Measurements from ENCODE around the gene KCNK7.

The KCNK7 gene

DNA sequence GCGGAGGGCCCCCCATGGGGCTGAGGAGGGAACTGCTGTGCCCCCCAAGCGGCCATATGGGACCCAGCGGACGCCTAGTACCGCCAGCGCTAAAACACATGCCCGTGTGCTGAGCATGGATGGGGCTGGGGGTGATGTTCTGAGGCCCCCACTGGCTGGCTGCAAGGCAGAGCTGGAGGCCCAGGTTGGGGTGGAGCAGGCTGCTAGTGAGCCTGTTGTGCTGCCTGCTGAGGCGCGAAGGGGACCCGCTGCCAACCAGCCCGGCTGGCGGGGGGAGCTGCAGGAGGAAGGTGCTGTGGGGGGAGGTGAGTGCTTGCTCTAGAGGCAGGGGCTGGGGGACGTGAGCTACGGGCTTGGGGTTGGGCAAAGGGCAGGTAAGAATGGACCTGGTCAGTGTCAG lies 23.2 kb upstream of the KCNK7 start:
- Histone ChIP-seq H3K27me3 (no peaks in the 10 kb centered on the region), H3K9me3 (no peaks in the 10 kb centered on the region), H3K4me1 (no peaks in the 10 kb centered on the region), H3K36me3 (no peaks in the 10 kb centered on the region; the same call in 1 of the 2 replicates), H3K4me3 (ENCODE audit: low read depth, low read length) (no peak overlapping the region)
- no peak for TF ChIP-seq CTCF (IDR thresholded peaks at IDR 0.05; ENCODE audit: low read depth, low read length)
- no peak for DNase-seq

GRCh38 chr11:65617990-65618751 lies 22.6 kb upstream of the KCNK7 start:
- Histone ChIP-seq H3K36me3 (no peaks in the 10 kb centered on the region; the same call in 1 of the 2 replicates), H3K9me3 (no peaks in the 10 kb centered on the region), H3K4me3 (ENCODE audit: low read depth, low read length) (no peak overlapping the region), H3K4me1 (no peaks in the 10 kb centered on the region), H3K27me3 (no peaks in the 10 kb centered on the region)
- DNase-seq, result no peak
- no peak for TF ChIP-seq CTCF (IDR thresholded peaks at IDR 0.05; ENCODE audit: low read depth, low read length)

GRCh38 chr11:65617136-65617850 lies 21.7 kb upstream of the KCNK7 start:
- H3K4me3 ChIP-seq (ENCODE audit: low read depth, low read length), result no peak overlapping the region
- no peaks in the 10 kb centered on the region; the same call in 1 of the 2 replicates for H3K36me3 ChIP-seq
- no peaks in the 10 kb centered on the region for H3K9me3 ChIP-seq
- H3K27me3 ChIP-seq, result no peaks in the 10 kb centered on the region
- no peak for DNase-seq
- no peak for TF ChIP-seq CTCF (IDR thresholded peaks at IDR 0.05; ENCODE audit: low read depth, low read length)
- no peaks in the 10 kb centered on the region for H3K4me1 ChIP-seq

DNA sequence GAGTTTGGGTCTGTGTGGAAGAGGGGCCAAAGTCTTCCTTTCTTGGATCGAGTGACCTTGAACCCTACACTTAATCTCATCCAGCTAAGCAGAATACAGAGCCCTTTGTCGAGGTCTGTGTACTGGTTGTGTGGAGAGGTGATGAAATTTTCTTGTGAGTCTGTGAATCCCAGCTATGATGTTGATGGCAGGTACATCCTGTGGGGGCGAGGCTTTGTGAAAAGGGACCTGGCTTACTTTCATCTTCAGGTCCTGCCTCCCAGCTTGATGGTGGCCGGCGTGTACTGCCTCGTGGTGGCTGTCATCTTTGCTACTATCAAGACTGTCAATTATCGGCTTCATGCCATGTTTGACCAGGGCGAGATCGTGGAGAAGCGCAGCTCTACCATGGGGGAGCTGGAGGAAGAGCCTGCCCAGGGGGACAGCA lies 21.0 kb upstream of the KCNK7 start:
- Histone ChIP-seq H3K4me1 (no peaks in the 10 kb centered on the region), H3K9me3 (no peaks in the 10 kb centered on the region), H3K36me3 (no peaks in the 10 kb centered on the region; the same call in 1 of the 2 replicates), H3K27me3 (no peaks in the 10 kb centered on the region), H3K4me3 (ENCODE audit: low read depth, low read length) (peak overlapping the region; percentile 65)
- no peak for DNase-seq
- TF ChIP-seq CTCF (IDR thresholded peaks at IDR 0.05; ENCODE audit: low read depth, low read length), result no peak

- no peaks in the 10 kb centered on the region; the same call in 1 of the 2 replicates for H3K36me3 ChIP-seq
- H3K4me1 ChIP-seq, result no peaks in the 10 kb centered on the region
- H3K9me3 ChIP-seq, result no peaks in the 10 kb centered on the region
- TF ChIP-seq CTCF (IDR thresholded peaks at IDR 0.05; ENCODE audit: low read depth, low read length), result no peak
- H3K4me3 ChIP-seq (ENCODE audit: low read depth, low read length), result peak overlapping the region; percentile 65
- H3K27me3 ChIP-seq, result no peaks in the 10 kb centered on the region
- DNase-seq, result peak; percentile 46
Observed at GRCh38 chr11:65615950-65616574, 20.5 kb upstream of the KCNK7 start.
